PC-9 (cell line): ENCODE results near the gene ETV1. TPM values are rescaled to one million over a fixed set of nuclear protein-coding genes. Genes with fewer than 3 reads are reported as not detected.

Experiments used
- BruUV-seq: library from RNA; stranded (reverse); fragments of 400-500 nt; replicated peaks from 2 replicates; lab custom pipeline; 2021; lab: Mats Ljungman, UMichigan
- CTCF ChIA-PET: fragments of 300-600 bp; sonication (Branson Sonifier 250); formaldehyde crosslinking; loops from one replicate; lab custom pipeline; 2022; ENCODE audit warnings: antibody characterized with exemption; lab: Charles Lee
- POLR2A ChIA-PET: fragments of 300-600 bp; sonication (Branson Sonifier 250); formaldehyde crosslinking; loops from one replicate; lab custom pipeline; 2022; ENCODE audit warnings: antibody characterized with exemption; ENCODE audit not compliant: unreplicated experiment; lab: Charles Lee
- DNase-seq, 2 experiments: peaks; one replicate each; pipeline versions ENCODE4 v3.0.0 to v3.0.0-alpha.2; 2015 to 2022; ENCODE audit warnings: mixed read lengths in 1 of 2
- H2AFZ ChIP-seq: fragments of 200-600 bp; sonication (generic); 2 replicates; pipeline ENCODE4 v1.8.1; 2017; ENCODE audit warnings: antibody characterized with exemption
- H3F3A ChIP-seq: fragments of 200-600 bp; sonication (generic); 2 replicates; pipeline ENCODE4 v1.8.1; 2017; ENCODE audit warnings: antibody characterized with exemption, mild to moderate bottlenecking, low read depth; ENCODE audit not compliant: insufficient read depth
- H3K27ac ChIP-seq: fragments of 200-600 bp; sonication (generic); 2 replicates; pipeline ENCODE4 v1.6.1; 2016; ENCODE audit warnings: mixed run types
- H3K27me3 ChIP-seq: fragments of 200-600 bp; sonication (generic); 2 replicates; pipeline ENCODE4 v1.6.1; 2016; ENCODE audit warnings: low read depth, mixed run types; ENCODE audit not compliant: insufficient read depth
- H3K36me3 ChIP-seq: fragments of 200-600 bp; sonication (generic); 2 replicates; pipeline ENCODE4 v1.6.1; 2016; ENCODE audit warnings: low read depth, mixed run types
- H3K4me1 ChIP-seq: fragments of 200-600 bp; sonication (generic); replicated peaks from 2 replicates; pipeline ENCODE4 v1.6.1; 2016; ENCODE audit warnings: mixed run types; ENCODE audit not compliant: insufficient read depth
- H3K4me2 ChIP-seq: fragments of 200-600 bp; sonication (generic); 2 replicates; pipeline ENCODE4 v1.6.1; 2017; ENCODE audit warnings: mixed run types
- H3K4me3 ChIP-seq: fragments of 200-600 bp; sonication (generic); 2 replicates; pipeline ENCODE4 v1.6.1; 2016; ENCODE audit warnings: mixed run types
- H3K79me2 ChIP-seq: fragments of 200-600 bp; sonication (generic); 2 replicates; pipeline ENCODE4 v1.6.1; 2017; ENCODE audit warnings: low read depth, mixed run types
- H3K9me2 ChIP-seq: fragments of 200-600 bp; sonication (generic); 2 replicates; pipeline ENCODE4 v1.8.1; 2017; ENCODE audit warnings: mild to moderate bottlenecking; ENCODE audit not compliant: insufficient read depth
- H3K9me3 ChIP-seq: fragments of 200-600 bp; sonication (generic); 2 replicates; pipeline ENCODE4 v1.8.1; 2016; ENCODE audit warnings: low read depth; ENCODE audit not compliant: insufficient read depth
- H4K20me1 ChIP-seq: fragments of 200-600 bp; sonication (generic); 2 replicates; pipeline ENCODE4 v1.8.1; 2017; ENCODE audit not compliant: insufficient read depth
- CTCF ChIP-seq: fragments of 200-600 bp; sonication (generic); conservative IDR thresholded peaks from 2 replicates; pipeline ENCODE4 v1.6.1; 2017; ENCODE audit warnings: mixed run types, antibody characterized with exemption, mild to moderate bottlenecking, moderate library complexity
- EZH2 ChIP-seq: fragments of 200-600 bp; sonication (generic); IDR thresholded peaks from 2 replicates; pipeline ENCODE4 v1.8.0; 2017; ENCODE audit warnings: antibody characterized with exemption, low read depth
- intact Hi-C: fragments of 100-400 bp; cut with micrococcal nuclease; formaldehyde crosslinking; loops from one replicate; pipeline ENCODE4 v1.10.0; 2022; ENCODE audit not compliant: unreplicated experiment
- total RNA-seq: library from RNA; stranded (reverse); gene quantifications from 2 replicates; pipeline ENCODE4 v1.2.3, GENCODE V29; 2021

Gene ETV1
- total RNA-seq, 1 experiment from 2014 or later, result 9.0 TPM

GRCh38 chr7:13904689-13905088, 84.8 kb downstream of the ETV1 start:
- Histone ChIP-seq H3K27ac (no peak overlapping the region), H3K9me3 (no peaks in the 10 kb centered on the region), H3K36me3 (no peaks in the 10 kb centered on the region), H3K9me2 (0 out of 2 replicates have a peak, but pooled peaks cover 4% of the 10 kb centered on the region), H3K4me3 (no peak overlapping the region), H3K27me3 (no peaks in the 10 kb centered on the region), H4K20me1 (no peaks in the 10 kb centered on the region), H3F3A (no peaks in the 10 kb centered on the region), H3K79me2 (no peaks in the 10 kb centered on the region), H2AFZ (no peak overlapping the region), H3K4me2 (no peak overlapping the region), H3K4me1 (peaks cover 12% of the 10 kb centered on the region)
- DNase-seq, result no peak
- ChIA-PET CTCF (no interaction called here), POLR2A (no interaction called here)
- no TSS peak for BruUV-seq
- intact Hi-C loops, result no loop called here
- TF ChIP-seq CTCF (no peak), EZH2 (no peak)

GRCh38 chr7:13904007-13904406, 85.5 kb downstream of the ETV1 start:
- no peak for DNase-seq
- CTCF ChIA-PET, result no interaction called here
- H3K4me2 ChIP-seq, result no peak overlapping the region

GRCh38 chr7:13901577-13901976, 87.9 kb downstream of the ETV1 start:
- no peak for DNase-seq
- CTCF ChIA-PET, result no interaction called here
- H3F3A ChIP-seq, result no peaks in the 10 kb centered on the region
- H3K9me2 ChIP-seq, result 0 out of 2 replicates have a peak, but pooled peaks cover 4% of the 10 kb centered on the region
- H3K4me3 ChIP-seq, result no peak overlapping the region
- POLR2A ChIA-PET, result no interaction called here
- H3K36me3 ChIP-seq, result no peaks in the 10 kb centered on the region
- no peaks in the 10 kb centered on the region for H3K27me3 ChIP-seq
- BruUV-seq, result no TSS peak
- no peak overlapping the region for H3K4me2 ChIP-seq
- no peaks in the 10 kb centered on the region for H3K4me1 ChIP-seq
- TF ChIP-seq CTCF (no peak), EZH2 (no peak)
- intact Hi-C loops, result no loop called here
- H3K9me3 ChIP-seq, result no peaks in the 10 kb centered on the region
- no peaks in the 10 kb centered on the region for H4K20me1 ChIP-seq
- H3K27ac ChIP-seq, result no peak overlapping the region
- no peaks in the 10 kb centered on the region for H3K79me2 ChIP-seq
- H2AFZ ChIP-seq, result no peak overlapping the region

More at GRCh38 chr7:13904007-13904406, 85.5 kb downstream of the ETV1 start:
- no peaks in the 10 kb centered on the region for H3K79me2 ChIP-seq
- H3K9me3 ChIP-seq, result no peaks in the 10 kb centered on the region
- no peak for TF ChIP-seq CTCF
- no peak for TF ChIP-seq EZH2
- peaks cover 8% of the 10 kb centered on the region; the same call in 1 of the 2 replicates for H3K4me1 ChIP-seq
- intact Hi-C loops, result no loop called here
- H3F3A ChIP-seq, result no peaks in the 10 kb centered on the region
- no TSS peak for BruUV-seq
- H4K20me1 ChIP-seq, result no peaks in the 10 kb centered on the region
- H3K9me2 ChIP-seq, result 0 out of 2 replicates have a peak, but pooled peaks cover 4% of the 10 kb centered on the region
- H2AFZ ChIP-seq, result no peak overlapping the region
- no peak overlapping the region for H3K4me3 ChIP-seq
- POLR2A ChIA-PET, result no interaction called here
- no peaks in the 10 kb centered on the region for H3K27me3 ChIP-seq
- no peaks in the 10 kb centered on the region for H3K36me3 ChIP-seq
- H3K27ac ChIP-seq, result no peak overlapping the region
